Upper lobe of left lung (tissue), 4 donors: ENCODE measurements around the gene CIRBP.

Experiments used
- CTCF ChIP-seq, 6 experiments: fragments of 450-650 bp in 4 of 6; fragments of 200-600 bp in 2 of 6; sonication (generic) in 2 of 6; IDR thresholded peaks; one replicate each; pipeline ENCODE4 v1.5.1; 2016 to 2019; ENCODE audit warnings: antibody characterized with exemption in 6 of 6
- EP300 ChIP-seq, 4 donors: sonication (generic); formaldehyde crosslinking; IDR thresholded peaks; one replicate each; pipeline ENCODE4 v1.5.1; 2017; ENCODE audit warnings: antibody characterized with exemption in 4 of 4, control low read depth in 2 of 4
- POLR2A ChIP-seq, 4 donors: fragments of 450-650 bp; IDR thresholded peaks; one replicate each; pipeline ENCODE4 v1.5.1; 2016 to 2017; ENCODE audit warnings: antibody characterized with exemption in 4 of 4, mild to moderate bottlenecking in 2 of 4

DNA sequence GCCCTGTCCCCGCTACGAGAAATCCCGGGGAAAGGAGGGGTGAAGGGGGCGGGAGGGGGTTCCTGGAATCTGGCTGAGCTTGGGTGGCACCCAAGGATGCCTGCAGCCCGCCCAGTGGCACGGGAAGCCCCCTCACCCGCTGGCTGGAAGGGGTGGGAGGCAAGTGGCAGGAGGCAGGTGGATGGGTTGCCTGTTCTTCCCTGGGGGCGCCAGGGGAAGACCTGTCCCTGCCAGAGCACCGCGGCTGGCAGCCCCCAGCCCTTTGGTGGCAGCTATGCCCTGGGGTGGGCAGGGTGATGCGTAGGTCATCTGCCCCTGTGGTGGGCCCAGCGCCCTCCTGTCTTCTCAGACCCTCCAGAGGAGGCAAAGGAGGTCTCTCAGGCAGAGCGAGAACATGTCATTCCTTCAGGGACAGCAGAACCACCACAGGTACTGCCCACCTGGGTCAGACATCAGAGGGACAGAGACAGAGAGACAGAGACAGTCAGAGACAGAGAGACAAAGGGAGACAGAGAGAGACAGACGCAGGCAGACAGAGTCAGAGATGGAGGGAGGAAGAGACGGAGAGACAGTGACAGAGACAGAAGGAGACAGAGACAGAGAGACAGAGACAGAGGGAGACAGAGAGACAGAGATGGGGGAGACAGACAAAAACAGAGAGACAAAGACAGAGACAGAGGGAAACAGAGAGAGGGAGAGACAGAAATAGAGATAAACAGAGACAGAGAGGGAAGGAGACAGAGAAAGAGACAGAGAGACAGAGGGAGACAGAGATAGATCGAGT is 53.3 kb downstream of the CIRBP start:
- no peak for TF ChIP-seq CTCF (IDR thresholded peaks at IDR 0.05)
- no peak for TF ChIP-seq POLR2A (IDR thresholded peaks at IDR 0.05)
- no peak for TF ChIP-seq EP300 (IDR thresholded peaks at IDR 0.05)
